Fibroblast of the conjunctiva (primary cell): Measurements from ENCODE around the gene TNFRSF8.

Source experiments
- DNase-seq: peaks from one replicate; pipeline ENCODE4 v3.0.0-alpha.2; 2010; ENCODE audit warnings: low read depth

TNFRSF8 gene

GRCh38 chr1:12191242-12192032, 128.3 kb downstream of the TNFRSF8 start:
- no peak for DNase-seq
